Retinal pigment epithelial cell (primary cell): ENCODE results near the gene ERBB3.
"Not testable (repeated sequence)": the region's sequence is repeated elsewhere in the genome, so short reads cannot be mapped to it uniquely, and the experiment has no call there.

ENCODE experiments used
- DNase-seq: peaks from one replicate; pipeline ENCODE4 v3.0.0-alpha.2; 2010; ENCODE audit warnings: low read depth
- H3K4me3 ChIP-seq: 2 replicates; pipeline ENCODE4 v1.5.1; 2011; ENCODE audit warnings: mild to moderate bottlenecking, low read length, control low read depth, moderate library complexity
- CTCF ChIP-seq: conservative IDR thresholded peaks from 2 replicates; pipeline ENCODE4 v1.5.1; 2011; ENCODE audit warnings: low read depth, low read length, control low read depth, inconsistent platforms

Gene ERBB3

GRCh38 chr12:56040963-56041551 lies 38.9 kb upstream of the ERBB3 start:
- no peak for TF ChIP-seq CTCF
- DNase-seq, result no peak
- H3K4me3 ChIP-seq, result peak overlapping the region; percentile 71

GRCh38 chr12:56041552-56042429 lies 38.2 kb upstream of the ERBB3 start, which contains the start of gene RPS26:
TSS of gene RPS26 (plus strand) at chr12:56041918. CDS start at chr12:56042167, 249 bp downstream.
- peak; percentile 99 for DNase-seq
- peak; percentile 34 for TF ChIP-seq CTCF
- peak within 1 kb of the TSS; percentile 71 for H3K4me3 ChIP-seq

GRCh38 chr12:56042430-56042813 lies 37.5 kb upstream of the ERBB3 start:
- DNase-seq, result not testable (repeated sequence)
- peak overlapping the region; percentile 71 for H3K4me3 ChIP-seq

GRCh38 chr12:56042843-56043242 lies 37.1 kb upstream of the ERBB3 start:
- TF ChIP-seq CTCF, result no peak
- no peak for DNase-seq
- H3K4me3 ChIP-seq, result peak overlapping the region; percentile 71

GRCh38 chr12:56046027-56046780 lies 33.8 kb upstream of the ERBB3 start:
- no peak overlapping the region for H3K4me3 ChIP-seq
- no peak for DNase-seq
- TF ChIP-seq CTCF, result no peak

- no peak for TF ChIP-seq CTCF
- no peak overlapping the region for H3K4me3 ChIP-seq
- no peak for DNase-seq
Measured at GRCh38 chr12:56053407-56053893, 26.5 kb upstream of the ERBB3 start.

GRCh38 chr12:56059964-56060363 lies 20.0 kb upstream of the ERBB3 start:
- peak; percentile 12 for DNase-seq
- H3K4me3 ChIP-seq, result not testable (repeated sequence)
